ENCODE results near the gene SLC26A11.
"Not testable (repeated sequence)": the region's sequence is repeated elsewhere in the genome, so short reads cannot be mapped to it uniquely, and the experiment has no call there.

Gene SLC26A11

DNA sequence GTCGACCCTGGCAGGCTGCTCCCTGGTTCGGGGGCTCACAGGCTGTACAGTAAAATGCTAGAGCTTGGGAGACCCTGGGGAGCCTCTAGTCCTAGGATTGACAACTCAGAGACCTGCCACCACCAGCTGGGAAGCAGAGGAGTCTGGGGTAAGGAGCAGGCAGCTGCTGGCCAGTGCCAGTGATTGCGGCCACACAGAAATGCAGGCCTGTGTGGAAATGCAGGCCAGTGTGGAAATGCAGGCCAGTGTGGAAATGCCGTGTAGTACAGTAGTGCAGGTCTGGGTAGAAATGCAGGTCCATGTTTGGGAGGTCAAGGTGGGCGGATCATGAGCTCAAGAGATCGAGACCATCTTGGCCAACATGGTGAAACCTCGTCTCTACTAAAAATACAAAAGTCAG lies 23.6 kb upstream of the SLC26A11 start:
- DNase-seq, result no peak

GRCh38 chr17:80198144-80198661 lies 22.0 kb upstream of the SLC26A11 start:
- DNase-seq, result no peak

DNA sequence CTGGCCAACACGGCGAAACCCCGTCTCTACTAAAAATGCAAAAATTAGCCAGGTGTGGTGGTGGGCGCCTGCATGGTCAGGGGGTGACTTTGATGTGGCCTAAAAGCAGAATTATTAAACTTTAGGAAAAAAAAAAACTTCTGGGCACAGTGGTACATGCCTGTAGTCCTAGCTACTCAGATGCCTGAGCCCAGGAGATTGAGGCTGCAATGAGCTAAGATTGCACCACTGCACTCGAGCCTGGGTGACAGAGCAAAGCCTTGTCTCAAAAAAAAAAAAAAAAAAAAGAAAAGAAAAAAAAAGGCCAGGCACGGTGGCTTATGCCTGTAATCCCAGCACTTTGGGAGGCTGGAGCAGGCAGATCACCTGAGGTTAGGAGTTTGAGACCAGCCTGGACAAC lies 20.9 kb upstream of the SLC26A11 start:
- DNase-seq, result not testable (repeated sequence)

DNA sequence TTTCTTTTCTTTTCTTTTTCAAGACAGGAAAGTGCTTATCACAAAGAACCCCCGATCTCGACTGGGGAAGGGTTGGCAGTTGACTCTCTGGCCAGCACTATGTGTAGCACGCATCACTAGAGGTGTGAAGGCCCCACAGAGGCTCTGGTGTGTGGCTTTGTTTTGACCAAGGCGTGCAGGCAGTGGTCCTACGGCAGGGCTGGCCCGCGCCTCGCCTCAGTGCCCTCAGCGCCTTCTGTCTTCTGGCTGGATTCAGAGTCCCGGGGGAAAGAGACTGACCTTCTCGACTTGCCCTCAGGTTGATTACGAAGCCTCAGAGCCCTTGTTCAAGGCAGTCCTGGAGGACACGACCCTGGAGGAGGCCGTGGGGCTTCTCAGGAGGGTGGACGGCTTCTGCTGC lies 18.8 kb upstream of the SLC26A11 start:
- no peak for DNase-seq

DNA sequence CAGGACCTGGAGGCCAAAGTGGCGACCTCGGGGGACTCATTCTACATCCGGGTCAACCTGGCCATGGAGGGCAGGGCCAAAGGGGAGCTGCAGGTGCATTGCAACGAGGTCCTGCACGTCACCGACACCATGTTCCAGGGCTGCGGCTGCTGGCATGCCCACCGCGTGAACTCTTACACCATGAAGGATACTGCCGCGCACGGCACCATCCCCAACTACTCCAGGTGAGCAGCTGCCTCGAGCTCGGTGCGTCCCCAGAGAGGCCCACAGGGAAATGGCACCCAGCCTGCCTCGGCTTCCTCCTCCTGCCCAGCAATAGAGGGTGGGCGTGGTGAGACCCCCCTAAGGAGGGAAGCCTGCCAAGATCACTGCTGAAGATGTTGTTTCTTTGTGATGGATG lies 18.0 kb upstream of the SLC26A11 start:
- DNase-seq, result no peak

GRCh38 chr17:80203471-80203963 lies 16.7 kb upstream of the SLC26A11 start:
- DNase-seq, result no peak

- no peak for DNase-seq
Observed at GRCh38 chr17:80204626-80205468, 15.4 kb upstream of the SLC26A11 start.

DNA sequence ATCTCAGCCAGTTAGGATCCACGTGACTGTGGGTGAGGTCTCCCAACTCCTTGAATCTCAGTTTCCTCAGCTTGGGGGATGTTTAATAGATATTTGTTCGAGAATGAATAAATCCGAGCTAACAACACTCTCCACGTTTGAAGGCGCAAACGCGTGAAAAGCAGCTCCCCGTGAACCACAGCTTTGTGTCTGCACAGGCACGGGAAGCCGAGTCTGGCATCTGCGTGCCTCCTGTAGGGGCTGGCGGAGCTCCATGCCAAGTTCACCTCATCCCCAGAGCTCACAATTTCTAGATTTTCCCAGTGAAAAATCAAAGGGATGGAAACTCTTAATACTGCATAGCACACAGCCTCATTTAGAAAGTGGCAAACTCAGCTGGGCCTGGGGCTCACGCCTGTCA lies 14.4 kb upstream of the SLC26A11 start:
- no peak for DNase-seq

GRCh38 chr17:80208050-80208449 lies 12.2 kb upstream of the SLC26A11 start:
- no peak for DNase-seq

- no peak for DNase-seq
Observed at GRCh38 chr17:80209765-80210164, 10.5 kb upstream of the SLC26A11 start.

DNA sequence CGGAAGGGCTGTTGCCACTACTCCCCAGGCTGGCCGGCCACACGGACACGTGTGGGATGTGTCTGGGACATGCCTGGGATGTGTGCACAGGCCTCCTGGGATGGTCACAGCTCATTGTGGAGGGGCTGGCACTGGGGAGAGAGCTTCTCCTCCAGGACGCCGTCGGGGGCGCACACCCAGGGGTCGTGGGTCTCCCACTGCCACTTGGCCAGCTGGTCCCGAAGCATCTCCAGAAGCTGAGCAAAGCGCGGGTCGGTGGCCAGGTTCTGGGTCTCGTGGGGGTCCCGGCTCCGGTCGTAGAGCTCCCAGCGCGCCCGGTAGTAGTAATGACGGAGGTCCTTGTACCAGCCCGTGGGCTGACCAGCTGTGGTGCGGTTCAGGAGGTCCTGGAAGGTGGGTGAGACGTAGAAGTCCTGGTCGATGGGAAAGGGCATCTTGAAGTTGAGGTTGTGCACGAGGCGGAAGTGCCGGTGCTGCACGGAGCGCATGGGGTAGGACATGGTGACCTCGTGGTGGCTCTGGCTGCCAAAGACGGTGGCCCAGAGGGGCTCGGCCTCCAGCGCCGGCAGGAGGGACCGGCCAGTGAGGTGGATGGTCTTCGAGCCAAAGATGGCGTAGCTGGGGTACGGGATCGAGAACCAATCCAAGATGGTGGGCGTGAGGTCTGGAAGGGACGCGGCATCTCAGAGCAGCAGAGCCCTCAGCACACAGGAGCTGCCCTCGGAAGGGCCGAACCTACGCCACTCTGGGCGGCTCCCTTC lies 9.7 kb upstream of the SLC26A11 start:
- no peak for DNase-seq

DNA sequence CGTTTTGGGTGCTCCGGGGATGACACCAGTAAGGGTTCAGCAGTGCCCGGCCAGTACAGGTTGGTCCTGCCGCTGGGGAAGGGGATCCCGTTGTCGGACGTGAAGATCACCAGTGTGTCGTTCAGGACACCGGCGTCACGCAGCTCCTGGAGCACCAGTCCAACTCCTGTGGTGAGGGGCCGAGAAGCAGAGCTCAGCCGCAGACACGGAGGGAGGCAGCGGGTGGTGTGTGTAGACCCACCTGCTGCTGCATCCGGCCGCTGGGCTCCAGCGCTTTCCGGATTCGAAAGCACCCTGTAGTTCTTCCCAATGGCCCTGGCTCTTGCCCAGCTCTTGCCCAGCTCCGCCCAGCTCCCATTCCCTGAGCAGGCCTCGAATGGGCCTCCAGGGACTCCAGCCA lies 8.1 kb upstream of the SLC26A11 start:
- DNase-seq, result no peak

GRCh38 chr17:80212511-80212910 lies 7.7 kb upstream of the SLC26A11 start:
- DNase-seq, result no peak

GRCh38 chr17:80212962-80213642 lies 7.1 kb upstream of the SLC26A11 start:
- DNase-seq, result no peak

- no peak for DNase-seq
Observed at GRCh38 chr17:80213643-80213975, 6.6 kb upstream of the SLC26A11 start.

GRCh38 chr17:80214012-80214877 lies 6.0 kb upstream of the SLC26A11 start:
- DNase-seq, result no peak

DNA sequence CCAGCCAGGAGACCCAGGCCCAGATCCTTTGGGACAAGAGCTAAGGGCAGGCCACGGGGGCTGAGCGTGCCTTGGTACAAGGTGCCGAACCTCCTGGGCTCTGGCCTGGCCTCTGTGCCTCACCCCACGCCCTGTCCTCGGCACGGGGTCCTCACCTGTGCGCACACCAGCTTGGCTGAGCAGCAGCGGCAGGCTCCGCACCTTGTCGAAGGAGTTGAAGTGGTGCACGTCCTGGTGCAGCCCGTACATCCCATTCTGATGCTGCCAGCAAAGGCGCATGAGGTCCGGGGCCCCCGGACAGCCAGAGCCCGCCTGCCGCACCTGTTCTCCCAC lies 5.4 kb upstream of the SLC26A11 start:
- no peak for DNase-seq

- DNase-seq, result no peak
Observed at GRCh38 chr17:80216473-80217456, 3.5 kb upstream of the SLC26A11 start.

- DNase-seq, result no peak
Observed at GRCh38 chr17:80217703-80218362, 2.4 kb upstream of the SLC26A11 start.

DNA sequence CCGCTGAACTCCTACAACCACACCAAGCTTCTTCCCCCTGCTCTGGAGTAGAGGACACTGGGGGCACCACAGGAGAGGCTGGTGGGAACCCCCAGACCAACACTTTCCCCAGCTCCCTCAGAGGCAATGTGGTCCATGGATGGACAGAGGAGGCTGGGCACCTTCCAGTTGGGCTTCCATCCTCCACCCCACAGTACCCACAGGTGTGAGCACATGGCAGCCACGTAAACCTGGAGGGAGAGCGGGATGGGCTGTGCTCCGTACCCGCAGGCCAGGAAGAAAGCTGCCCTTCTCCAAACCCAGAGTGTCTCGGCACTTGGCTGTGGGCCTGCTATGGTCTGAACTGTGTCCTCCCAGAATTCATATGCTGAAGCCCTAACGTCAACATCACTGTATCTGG lies 1.8 kb upstream of the SLC26A11 start:
- DNase-seq, result no peak

Data from stimulated activated naive CD4-positive, alpha-beta T cell (primary cell).